HEK293T (cell line): ENCODE data around the gene FILIP1L.

Experiments
- FOXA1 ChIP-seq: fragments of 450-650 bp; IDR thresholded peaks from 2 replicates; pipeline ENCODE4 v1.6.1; 2016; ENCODE audit warnings: mild to moderate bottlenecking
- L3MBTL2 ChIP-seq: fragments of 450-650 bp; conservative IDR thresholded peaks from 2 replicates; pipeline ENCODE4 v1.6.1; 2016; ENCODE audit warnings: mild to moderate bottlenecking
- SP1 ChIP-seq: fragments of 450-650 bp; IDR thresholded peaks from 2 replicates; pipeline ENCODE4 v1.6.1; 2017

GRCh38 chr3:99866261-99866761 is 248.0 kb downstream of the FILIP1L start:
- TF ChIP-seq FOXA1 (no peak), SP1 (no peak), L3MBTL2 (no peak)
